ENCODE results near the gene FASTKD2. TPM values are rescaled to one million over a fixed set of nuclear protein-coding genes. Genes with fewer than 3 reads are reported as not detected.

Gene FASTKD2
- total RNA-seq (2014; rRNA removed; shearing (Covaris generic)) = 56.5 and 58.6 TPM in 2 replicates

DNA sequence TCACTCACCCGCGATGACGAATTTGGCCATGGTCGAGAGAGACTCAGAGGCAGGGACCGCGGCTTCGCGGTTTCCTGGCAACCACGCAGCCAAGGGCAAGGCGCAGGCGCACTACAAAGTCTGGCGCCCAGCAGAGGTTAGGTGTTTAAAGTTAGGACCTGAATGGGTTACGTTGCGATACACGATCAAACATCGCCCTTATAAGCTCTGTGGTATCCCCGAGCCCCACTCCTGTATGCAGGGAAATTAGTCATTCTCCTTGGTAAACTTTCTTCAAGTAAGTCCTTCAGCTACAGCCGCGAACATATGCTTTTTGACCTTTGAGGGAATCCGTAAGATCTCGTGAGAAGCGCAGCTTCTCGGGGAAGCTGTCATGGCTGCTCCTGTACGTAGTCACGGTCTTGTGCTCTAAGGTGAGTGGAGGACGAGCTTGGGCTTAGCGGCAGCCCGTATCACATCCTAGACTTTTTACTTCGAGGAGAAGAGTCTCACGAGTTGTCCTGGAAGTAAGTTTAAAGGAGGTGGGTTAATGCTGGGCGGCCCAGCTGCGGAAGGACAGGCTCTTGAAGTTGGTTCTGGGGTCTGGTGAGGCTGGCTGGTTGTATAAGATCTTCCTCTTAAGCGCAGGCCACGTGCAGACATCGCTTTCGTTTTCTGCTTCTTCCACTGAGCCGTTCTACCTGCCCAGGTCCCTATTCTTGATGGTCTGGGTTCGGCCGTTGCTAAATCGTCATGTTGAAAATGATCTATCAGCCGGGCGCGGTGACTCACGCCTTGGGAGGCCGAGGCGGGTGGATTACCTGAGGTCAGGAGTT lies at the start of gene FASTKD2, which contains the start of gene MDH1B:
TSS of gene FASTKD2 (plus strand) at position 365 of the 815 bp plus-strand sequence. CDS start 1,088 bp downstream, outside the sequence.
TSS of gene MDH1B (minus strand) at position 87 of the 815 bp plus-strand sequence. CDS start at position 30, 57 bp downstream.
- peak within 1 kb of the TSS; percentile 91 for H3K4me3 ChIP-seq (ENCODE audit: insufficient read depth, low read depth, low read length)
- peaks cover 2% of the 10 kb centered on the region; the same call in 1 of the 2 replicates for H3K27me3 ChIP-seq (ENCODE audit: control insufficient read depth, insufficient read depth, low read length)
- peak; percentile 79 for DNase-seq
- no peaks in the 10 kb centered on the region; the same call in 1 of the 2 replicates for H3K36me3 ChIP-seq (replicated peaks; ENCODE audit: control insufficient read depth, insufficient read depth, low read length)

DNA sequence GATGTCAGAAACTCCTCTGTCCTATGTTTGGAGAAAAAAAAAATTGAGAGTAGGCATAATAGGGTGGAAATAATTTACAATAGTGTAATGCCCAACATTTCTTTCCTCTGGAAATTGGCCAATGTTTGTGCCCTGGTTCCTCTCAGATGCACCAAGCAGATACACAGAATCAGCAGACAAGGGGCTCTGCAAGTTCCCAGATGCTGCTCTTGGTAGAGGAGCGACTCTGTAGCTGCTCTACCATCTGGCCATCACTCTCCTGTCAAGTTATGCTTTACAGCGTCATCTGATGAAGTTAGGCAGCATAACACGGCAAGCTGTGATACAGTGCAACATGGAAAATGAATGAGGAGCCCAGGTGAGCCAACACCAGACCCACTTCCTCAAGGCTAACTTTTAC lies 48.8 kb upstream of the FASTKD2 start:
- DNase-seq = no peak
- Histone ChIP-seq H3K4me3 (ENCODE audit: insufficient read depth, low read depth, low read length) (no peak overlapping the region), H3K27me3 (ENCODE audit: control insufficient read depth, insufficient read depth, low read length) (no peaks in the 10 kb centered on the region), H3K36me3 (replicated peaks; ENCODE audit: control insufficient read depth, insufficient read depth, low read length) (no peaks in the 10 kb centered on the region)

DNA sequence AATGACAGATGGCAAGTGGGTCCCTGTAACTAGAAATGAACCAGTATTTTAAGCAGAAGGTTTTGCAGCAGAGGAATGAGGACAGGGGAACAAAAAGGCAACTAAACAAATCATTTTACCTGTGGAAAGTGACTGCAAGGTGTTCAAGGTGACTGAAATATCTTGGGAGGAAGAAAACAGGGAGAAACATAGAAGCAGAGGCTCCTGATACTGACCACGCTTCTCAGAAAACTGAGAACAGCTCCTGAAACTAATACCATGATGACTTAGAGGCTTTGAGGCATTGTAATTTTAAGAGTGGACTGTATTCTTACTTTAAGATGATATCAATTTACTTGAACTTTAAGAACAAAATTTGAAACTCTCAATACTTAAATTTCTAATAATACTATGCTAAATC lies 47.1 kb upstream of the FASTKD2 start, which contains the start of gene DYTN:
TSS of gene DYTN (minus strand) at position 101 of the 400 bp plus-strand sequence. CDS start 117 bp downstream, outside the sequence.
- DNase-seq = no peak
- no peaks in the 10 kb centered on the region for H3K36me3 ChIP-seq (replicated peaks; ENCODE audit: control insufficient read depth, insufficient read depth, low read length)
- no peak within 1 kb of the TSS for H3K4me3 ChIP-seq (ENCODE audit: insufficient read depth, low read depth, low read length)

GRCh38 chr2:206721256-206721920 lies 44.0 kb upstream of the FASTKD2 start:
- no peak for DNase-seq
- H3K27me3 ChIP-seq (ENCODE audit: control insufficient read depth, insufficient read depth, low read length) = no peaks in the 10 kb centered on the region
- H3K36me3 ChIP-seq (replicated peaks; ENCODE audit: control insufficient read depth, insufficient read depth, low read length) = no peaks in the 10 kb centered on the region
- no peak overlapping the region for H3K4me3 ChIP-seq (ENCODE audit: insufficient read depth, low read depth, low read length)

More for the DNA sequence above, 47.1 kb upstream of the FASTKD2 start, which contains the start of gene DYTN:
- H3K27me3 ChIP-seq (ENCODE audit: control insufficient read depth, insufficient read depth, low read length) = no peaks in the 10 kb centered on the region

- Histone ChIP-seq H3K27me3 (ENCODE audit: control insufficient read depth, insufficient read depth, low read length) (no peaks in the 10 kb centered on the region), H3K4me3 (ENCODE audit: insufficient read depth, low read depth, low read length) (no peak overlapping the region), H3K36me3 (replicated peaks; ENCODE audit: control insufficient read depth, insufficient read depth, low read length) (no peaks in the 10 kb centered on the region)
- no peak for DNase-seq
Measured at GRCh38 chr2:206723288-206723687, 42.1 kb upstream of the FASTKD2 start.

DNA sequence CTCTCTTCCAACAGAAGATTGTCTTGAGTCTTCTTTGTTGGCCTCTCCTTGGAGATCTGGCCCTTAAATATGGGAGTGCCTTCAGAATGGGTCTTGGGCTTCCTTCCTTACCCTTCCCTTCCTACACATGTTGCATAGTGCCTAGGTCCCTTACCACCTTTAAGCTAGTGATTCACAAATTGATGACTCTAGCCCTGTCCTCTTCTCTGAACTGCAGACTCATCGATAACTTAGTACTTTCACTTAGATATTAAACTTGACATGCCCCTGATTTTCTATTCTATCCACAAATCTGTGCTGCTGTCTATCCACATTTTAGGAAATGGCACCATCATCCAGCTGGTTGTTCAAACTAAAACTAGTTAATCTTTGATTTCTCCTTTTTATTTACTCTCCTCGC lies 38.1 kb upstream of the FASTKD2 start:
- Histone ChIP-seq H3K4me3 (ENCODE audit: insufficient read depth, low read depth, low read length) (no peak overlapping the region), H3K36me3 (replicated peaks; ENCODE audit: control insufficient read depth, insufficient read depth, low read length) (no peaks in the 10 kb centered on the region)
- DNase-seq = no peak

DNA sequence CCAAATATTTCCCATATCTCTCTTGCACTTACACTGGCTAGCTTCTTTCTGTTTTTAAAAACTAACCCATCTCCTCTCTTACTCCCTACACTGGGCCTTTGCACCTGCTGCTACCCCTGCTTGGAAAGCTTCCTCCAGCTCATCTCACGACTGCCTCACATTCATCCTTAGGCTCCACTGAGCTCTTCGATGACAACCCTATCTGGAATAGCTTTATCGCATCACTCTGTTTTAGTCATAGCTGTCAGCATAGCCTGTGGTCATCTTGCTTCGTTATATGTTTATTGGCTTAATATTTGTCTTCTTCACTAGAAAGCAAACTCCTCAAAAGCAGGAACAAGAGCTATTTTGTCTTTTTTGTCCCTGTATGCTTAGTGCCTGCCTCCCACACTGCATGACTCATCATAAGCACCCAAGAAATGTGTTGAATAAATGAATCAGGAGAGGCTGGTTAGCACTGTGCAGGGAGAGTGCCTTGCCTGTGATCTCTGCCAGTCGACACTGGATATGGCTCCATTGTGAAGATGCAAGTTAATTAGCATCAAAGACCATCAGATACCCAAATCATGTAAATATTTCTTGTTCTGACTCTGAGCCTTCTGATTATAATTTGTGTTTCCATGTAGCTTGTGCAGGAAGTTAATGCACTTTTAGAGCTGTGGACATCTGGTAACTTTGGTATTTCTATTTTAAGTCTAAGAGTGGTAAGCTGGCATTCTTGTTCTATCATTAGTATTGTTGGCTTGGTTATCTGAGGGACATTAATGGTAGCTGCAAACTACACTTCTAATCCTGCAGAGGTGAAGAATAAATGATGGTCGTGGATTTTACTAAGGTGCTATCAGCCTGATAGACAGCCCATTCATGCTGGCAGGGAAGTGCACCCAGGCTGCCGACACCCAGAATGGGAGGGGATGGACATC lies 36.9 kb upstream of the FASTKD2 start:
- Histone ChIP-seq H3K36me3 (replicated peaks; ENCODE audit: control insufficient read depth, insufficient read depth, low read length) (no peaks in the 10 kb centered on the region), H3K27me3 (ENCODE audit: control insufficient read depth, insufficient read depth, low read length) (no peaks in the 10 kb centered on the region; the same call in 1 of the 2 replicates), H3K4me3 (ENCODE audit: insufficient read depth, low read depth, low read length) (no peak overlapping the region)
- no peak for DNase-seq

More for the DNA sequence above, 38.1 kb upstream of the FASTKD2 start:
- H3K27me3 ChIP-seq (ENCODE audit: control insufficient read depth, insufficient read depth, low read length) = no peaks in the 10 kb centered on the region; the same call in 1 of the 2 replicates

DNA sequence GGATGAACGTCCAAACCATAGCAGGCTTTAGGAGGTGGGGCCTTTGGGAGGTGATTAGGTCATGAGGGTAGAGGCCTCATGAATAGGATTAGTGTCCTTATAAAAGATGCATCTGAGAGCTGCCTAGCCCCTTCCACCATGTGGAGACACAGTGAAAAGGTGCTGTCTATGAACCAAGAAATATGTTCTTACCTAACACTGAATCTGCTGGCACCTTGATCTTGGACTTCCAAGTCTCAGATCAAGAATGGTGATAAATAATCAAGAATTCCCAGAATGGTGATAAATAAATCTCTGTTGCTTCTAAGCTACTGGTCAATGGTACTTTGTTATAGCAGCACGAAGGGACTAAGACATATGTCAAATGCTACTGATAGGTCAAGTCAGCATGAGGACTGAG lies 32.1 kb upstream of the FASTKD2 start:
- Histone ChIP-seq H3K36me3 (replicated peaks; ENCODE audit: control insufficient read depth, insufficient read depth, low read length) (no peaks in the 10 kb centered on the region), H3K4me3 (ENCODE audit: insufficient read depth, low read depth, low read length) (no peak overlapping the region), H3K27me3 (ENCODE audit: control insufficient read depth, insufficient read depth, low read length) (no peaks in the 10 kb centered on the region; the same call in 1 of the 2 replicates)
- no peak for DNase-seq

- no peak for DNase-seq
- no peaks in the 10 kb centered on the region for H3K27me3 ChIP-seq (ENCODE audit: control insufficient read depth, insufficient read depth, low read length)
- no peaks in the 10 kb centered on the region for H3K36me3 ChIP-seq (replicated peaks; ENCODE audit: control insufficient read depth, insufficient read depth, low read length)
- no peak overlapping the region for H3K4me3 ChIP-seq (ENCODE audit: insufficient read depth, low read depth, low read length)
Measured at GRCh38 chr2:206736935-206737334, 28.5 kb upstream of the FASTKD2 start.

DNA sequence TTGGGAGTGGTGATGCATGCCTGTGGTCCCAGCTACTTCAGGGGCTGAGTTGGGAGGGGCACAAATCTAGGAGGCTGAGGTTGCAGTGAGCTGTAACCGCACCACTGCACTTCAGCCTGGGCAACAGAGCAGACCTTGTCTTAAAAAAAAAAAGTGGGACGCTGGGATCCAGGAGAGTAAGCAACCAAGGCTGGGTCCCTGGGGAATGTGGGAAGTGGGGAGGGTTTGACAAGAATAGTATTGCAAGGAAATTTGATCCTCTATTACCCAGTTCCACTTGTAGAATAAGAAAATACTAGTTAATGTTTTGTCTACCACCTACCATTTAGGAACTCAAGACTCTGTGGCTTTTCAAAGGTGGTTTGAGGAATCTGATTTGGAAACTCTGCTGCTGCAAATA lies 26.1 kb upstream of the FASTKD2 start:
- Histone ChIP-seq H3K4me3 (ENCODE audit: insufficient read depth, low read depth, low read length) (no peak overlapping the region), H3K36me3 (replicated peaks; ENCODE audit: control insufficient read depth, insufficient read depth, low read length) (no peaks in the 10 kb centered on the region), H3K27me3 (ENCODE audit: control insufficient read depth, insufficient read depth, low read length) (no peaks in the 10 kb centered on the region)
- no peak for DNase-seq

- Histone ChIP-seq H3K27me3 (ENCODE audit: control insufficient read depth, insufficient read depth, low read length) (no peaks in the 10 kb centered on the region), H3K4me3 (ENCODE audit: insufficient read depth, low read depth, low read length) (no peak overlapping the region), H3K36me3 (replicated peaks; ENCODE audit: control insufficient read depth, insufficient read depth, low read length) (no peaks in the 10 kb centered on the region)
- no peak for DNase-seq
Measured at GRCh38 chr2:206740800-206741199, 24.6 kb upstream of the FASTKD2 start.

- H3K27me3 ChIP-seq (ENCODE audit: control insufficient read depth, insufficient read depth, low read length) = no peaks in the 10 kb centered on the region; the same call in 1 of the 2 replicates
- DNase-seq = no peak
- no peaks in the 10 kb centered on the region for H3K36me3 ChIP-seq (replicated peaks; ENCODE audit: control insufficient read depth, insufficient read depth, low read length)
- no peak overlapping the region for H3K4me3 ChIP-seq (ENCODE audit: insufficient read depth, low read depth, low read length)
Measured at GRCh38 chr2:206756816-206757215, 8.6 kb upstream of the FASTKD2 start.

GRCh38 chr2:206764673-206765241 lies 649 bp upstream of the FASTKD2 start:
- peaks cover 2% of the 10 kb centered on the region; the same call in 1 of the 2 replicates for H3K27me3 ChIP-seq (ENCODE audit: control insufficient read depth, insufficient read depth, low read length)
- H3K36me3 ChIP-seq (replicated peaks; ENCODE audit: control insufficient read depth, insufficient read depth, low read length) = no peaks in the 10 kb centered on the region; the same call in 1 of the 2 replicates
- H3K4me3 ChIP-seq (ENCODE audit: insufficient read depth, low read depth, low read length) = peak overlapping the region; percentile 91
- peak; percentile 16 for DNase-seq
